Smooth muscle cell (in vitro differentiated cells): ENCODE results near the gene TXNDC12. TPM values are rescaled to one million over a fixed set of nuclear protein-coding genes. Genes with fewer than 3 reads are reported as not detected.
A peak's percentile ranks its signal among the peaks of the same experiment; 100 is the strongest.
"Not testable (repeated sequence)": the region's sequence is repeated elsewhere in the genome, so short reads cannot be mapped to it uniquely, and the experiment has no call there.

Experiments
- DNase-seq: peaks from one replicate; lab custom pipeline; 2025; ENCODE audit not compliant: unreplicated experiment; lab: John Stamatoyannopoulos, UW
- H2AFZ ChIP-seq: fragments of 200-600 bp; sonication (generic); 2 replicates; pipeline ENCODE4 v1.6.0; 2016; ENCODE audit warnings: antibody characterized with exemption, low read depth, mild to moderate bottlenecking
- H3F3A ChIP-seq: fragments of 200-600 bp; sonication (generic); 2 replicates; pipeline ENCODE4 v1.6.0; 2017; ENCODE audit warnings: antibody characterized with exemption, low read depth
- H3K27ac ChIP-seq: fragments of 200-600 bp; sonication (generic); 2 replicates; pipeline ENCODE4 v1.5.1; 2016; ENCODE audit warnings: low read depth, mild to moderate bottlenecking
- H3K27me3 ChIP-seq: fragments of 200-600 bp; sonication (generic); 2 replicates; pipeline ENCODE4 v1.6.1; 2016; ENCODE audit warnings: low read depth, mild to moderate bottlenecking
- H3K36me3 ChIP-seq: fragments of 200-600 bp; sonication (generic); 2 replicates; pipeline ENCODE4 v1.5.1; 2016; ENCODE audit warnings: low read depth
- H3K4me1 ChIP-seq: fragments of 200-600 bp; sonication (generic); 2 replicates; pipeline ENCODE4 v1.5.1; 2016; ENCODE audit warnings: low read depth
- H3K4me2 ChIP-seq: fragments of 200-600 bp; sonication (generic); 2 replicates; pipeline ENCODE4 v1.6.0; 2016; ENCODE audit warnings: mild to moderate bottlenecking
- H3K4me3 ChIP-seq: fragments of 200-600 bp; sonication (generic); 2 replicates; pipeline ENCODE4 v1.5.1; 2016; ENCODE audit warnings: mild to moderate bottlenecking
- H3K79me2 ChIP-seq: fragments of 200-600 bp; sonication (generic); 2 replicates; pipeline ENCODE4 v1.6.0; 2016; ENCODE audit warnings: low read depth, mild to moderate bottlenecking
- H3K9ac ChIP-seq: fragments of 200-600 bp; sonication (generic); 2 replicates; pipeline ENCODE4 v1.6.0; 2016; ENCODE audit warnings: low read depth
- H3K9me3 ChIP-seq: fragments of 200-600 bp; sonication (generic); replicated peaks from 2 replicates; pipeline ENCODE4 v1.5.1; 2016; ENCODE audit warnings: low read depth
- H4K20me1 ChIP-seq: fragments of 200-600 bp; sonication (generic); 2 replicates; pipeline ENCODE4 v1.6.0; 2016; ENCODE audit warnings: low read depth
- WGBS: methylation state at CpG from one replicate; pipeline ENCODE4 v1.1.7; 2016; ENCODE audit warnings: low lambda C conversion rate; 5-methylcytosine and 5-hydroxymethylcytosine counted together
- polyA plus RNA-seq: library from polyadenylated mRNA; unstranded; fragments of >200 nt; fragmentation: Nextera tagmentation; extraction: Ambion mirVana; gene quantifications from 2 replicates; pipeline ENCODE4 v1.2.1, GENCODE V29; 2016
- total RNA-seq: library from RNA; depleted of rRNA; stranded (reverse); fragments of >200 nt; gene quantifications from 2 replicates; pipeline ENCODE4 v1.2.3, GENCODE V29; 2014
- TF ChIP-seq, protein P1 (sequence below): fragments of 200-600 bp; sonication (generic); IDR thresholded peaks from 2 replicates; pipeline ENCODE4 v1.5.1; 2017; ENCODE audit warnings: borderline replicate concordance, mild to moderate bottlenecking, antibody characterized with exemption; ENCODE audit not compliant: insufficient read depth, poor library complexity, severe bottlenecking

The TXNDC12 gene
- total and polyA plus RNA-seq, 2 experiments from 2014 or later = 60.2 to 73.0 TPM

DNA sequence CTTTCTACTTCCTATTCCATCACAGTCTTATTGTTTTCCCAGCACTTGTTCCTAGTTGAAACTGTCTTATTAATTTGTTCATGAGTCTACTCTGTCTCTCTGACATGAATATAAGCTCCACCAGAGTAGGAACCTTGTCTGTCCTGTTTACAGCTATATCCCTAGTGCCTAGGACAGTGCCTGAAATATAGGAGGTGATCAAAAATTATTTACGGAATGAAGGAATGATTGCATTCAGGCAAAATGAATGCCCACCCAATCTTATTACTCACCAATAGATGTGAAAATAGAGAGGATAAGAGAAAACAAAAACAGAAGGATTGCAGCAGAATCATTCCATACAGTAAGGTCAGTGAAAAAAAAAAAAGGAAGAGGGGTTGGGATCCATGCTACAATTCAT is 1.1 kb downstream of the TXNDC12 start:
- Histone ChIP-seq H3K4me1 (peaks cover 26% of the 10 kb centered on the region), H2AFZ (no peak overlapping the region), H3K27ac (no peak overlapping the region), H3K9ac (no peak overlapping the region), H3F3A (peaks cover 6% of the 10 kb centered on the region), H3K79me2 (peaks cover 69% of the 10 kb centered on the region), H3K27me3 (no peaks in the 10 kb centered on the region), H3K4me2 (peak overlapping the region; percentile 88), H3K4me3 (peak overlapping the region; percentile 89), H4K20me1 (peaks cover 11% of the 10 kb centered on the region), H3K36me3 (no peaks in the 10 kb centered on the region), H3K9me3 (no peaks in the 10 kb centered on the region)
- WGBS = 91% methylated on average over 1 of the region's 1 CpG
- TF ChIP-seq, protein P1, sequence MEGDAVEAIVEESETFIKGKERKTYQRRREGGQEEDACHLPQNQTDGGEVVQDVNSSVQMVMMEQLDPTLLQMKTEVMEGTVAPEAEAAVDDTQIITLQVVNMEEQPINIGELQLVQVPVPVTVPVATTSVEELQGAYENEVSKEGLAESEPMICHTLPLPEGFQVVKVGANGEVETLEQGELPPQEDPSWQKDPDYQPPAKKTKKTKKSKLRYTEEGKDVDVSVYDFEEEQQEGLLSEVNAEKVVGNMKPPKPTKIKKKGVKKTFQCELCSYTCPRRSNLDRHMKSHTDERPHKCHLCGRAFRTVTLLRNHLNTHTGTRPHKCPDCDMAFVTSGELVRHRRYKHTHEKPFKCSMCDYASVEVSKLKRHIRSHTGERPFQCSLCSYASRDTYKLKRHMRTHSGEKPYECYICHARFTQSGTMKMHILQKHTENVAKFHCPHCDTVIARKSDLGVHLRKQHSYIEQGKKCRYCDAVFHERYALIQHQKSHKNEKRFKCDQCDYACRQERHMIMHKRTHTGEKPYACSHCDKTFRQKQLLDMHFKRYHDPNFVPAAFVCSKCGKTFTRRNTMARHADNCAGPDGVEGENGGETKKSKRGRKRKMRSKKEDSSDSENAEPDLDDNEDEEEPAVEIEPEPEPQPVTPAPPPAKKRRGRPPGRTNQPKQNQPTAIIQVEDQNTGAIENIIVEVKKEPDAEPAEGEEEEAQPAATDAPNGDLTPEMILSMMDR = no peak
- no peak for DNase-seq

- WGBS = 94% methylated on average over 4 of the region's 4 CpGs
- H3K4me2 ChIP-seq, H3K27ac ChIP-seq, H3K4me3 ChIP-seq, H4K20me1 ChIP-seq, H2AFZ ChIP-seq, H3K27me3 ChIP-seq, H3K4me1 ChIP-seq, H3K9me3 ChIP-seq, H3K9ac ChIP-seq, DNase-seq, H3K36me3 ChIP-seq, H3F3A ChIP-seq: not testable (repeated sequence)
- peaks cover 40% of the 10 kb centered on the region for H3K79me2 ChIP-seq
These were observed 5.7 kb downstream of the TXNDC12 start for GRCh38 chr1:52049337-52049736.

GRCh38 chr1:52045666-52046195 is 9.3 kb downstream of the TXNDC12 start:
- WGBS = 94% methylated on average over 4 of the region's 4 CpGs
- not testable (repeated sequence) for H3K27me3 ChIP-seq, H3K4me3 ChIP-seq, H3K4me2 ChIP-seq, H2AFZ ChIP-seq, H3K9ac ChIP-seq, H3K27ac ChIP-seq, H3K36me3 ChIP-seq, DNase-seq, H3F3A ChIP-seq, H3K9me3 ChIP-seq, H3K4me1 ChIP-seq
- H4K20me1 ChIP-seq = peaks cover 29% of the 10 kb centered on the region
- H3K79me2 ChIP-seq = peaks cover 24% of the 10 kb centered on the region

GRCh38 chr1:52045236-52045635 is 9.8 kb downstream of the TXNDC12 start:
- Histone ChIP-seq H3K79me2 (peaks cover 21% of the 10 kb centered on the region), H2AFZ (no peak overlapping the region), H3K4me3 (no peak overlapping the region), H3K27ac (no peak overlapping the region), H3K27me3 (no peaks in the 10 kb centered on the region), H3K9me3 (no peaks in the 10 kb centered on the region), H3K9ac (no peak overlapping the region), H3K4me1 (no peaks in the 10 kb centered on the region), H3K36me3 (no peaks in the 10 kb centered on the region), H4K20me1 (peaks cover 29% of the 10 kb centered on the region), H3F3A (no peaks in the 10 kb centered on the region), H3K4me2 (no peak overlapping the region)
- no peak for DNase-seq
- TF ChIP-seq, protein P1 = no peak
- WGBS = 97% methylated on average over 2 of the region's 2 CpGs
